Stimulated activated CD8-positive, alpha-beta memory T cell treated with anti-CD3 and anti-CD28 coated beads, Interleukin-15, amount 100 ng/mL, for 1 hour (primary cell): ENCODE data around the gene SMG7.

ENCODE experiments used
- DNase-seq: peaks from one replicate; pipeline ENCODE4 v3.0.0-alpha.2; 2020; ENCODE audit warnings: low read depth

The SMG7 gene

GRCh38 chr1:183512450-183512849, 40.2 kb downstream of the SMG7 start:
- no peak for DNase-seq

DNA sequence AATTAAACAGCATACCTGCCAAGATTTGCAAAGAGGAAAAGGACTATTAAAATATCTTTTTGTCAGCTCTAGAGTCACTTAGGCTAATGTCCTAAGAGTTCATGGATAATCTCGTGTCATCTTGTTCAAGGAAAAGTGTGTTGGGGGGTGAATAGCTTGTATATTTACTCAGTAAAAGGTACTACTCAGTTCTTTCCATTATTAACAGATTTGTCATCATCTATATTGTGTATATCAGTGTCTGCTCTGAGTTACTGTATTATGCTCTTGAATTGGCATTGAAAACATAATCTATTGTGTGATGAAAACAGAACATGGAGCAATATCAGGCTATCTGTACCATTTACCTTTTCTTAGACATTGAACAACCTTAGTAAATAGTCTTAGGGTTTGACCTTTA, 41.9 kb downstream of the SMG7 start:
- no peak for DNase-seq

GRCh38 chr1:183515002-183515689, 42.8 kb downstream of the SMG7 start:
- no peak for DNase-seq

DNA sequence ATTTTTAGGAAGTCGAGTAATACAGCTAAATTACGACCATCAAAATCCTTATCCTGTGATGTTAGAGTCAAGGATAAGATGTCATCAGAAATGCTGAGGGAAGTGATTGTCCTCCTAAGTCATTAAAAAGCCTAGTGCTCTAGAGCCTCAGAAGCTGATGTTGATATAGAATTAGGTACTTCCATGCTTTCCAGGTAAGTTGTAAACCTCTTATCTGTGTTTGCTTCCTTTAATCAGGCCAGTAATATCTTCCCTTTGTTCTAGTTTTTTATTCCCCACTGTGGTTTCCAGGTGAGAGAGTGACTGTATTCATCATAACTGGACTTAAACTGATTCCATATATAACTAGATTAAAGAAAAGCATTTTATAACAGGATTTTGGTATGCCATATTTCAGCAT, 44.4 kb downstream of the SMG7 start:
- DNase-seq = no peak

DNA sequence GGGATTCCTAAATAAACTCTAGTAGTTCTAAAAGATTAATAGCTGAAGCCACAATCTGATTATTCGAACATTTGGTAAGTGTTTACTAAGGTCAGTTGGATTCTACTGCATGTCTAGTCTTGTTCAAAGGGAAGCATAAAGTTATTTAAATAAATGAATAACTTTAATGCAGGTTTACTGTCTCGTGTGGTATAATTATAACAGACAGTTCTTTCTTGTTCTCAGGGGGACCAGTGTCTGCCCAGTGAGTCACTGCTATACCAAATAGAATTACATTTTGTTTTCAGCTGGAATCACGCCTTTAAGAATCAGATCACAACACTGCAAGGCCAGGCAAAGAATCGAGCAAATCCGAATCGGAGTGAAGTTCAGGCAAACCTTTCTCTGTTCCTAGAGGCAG, 45.1 kb downstream of the SMG7 start:
- no peak for DNase-seq

DNA sequence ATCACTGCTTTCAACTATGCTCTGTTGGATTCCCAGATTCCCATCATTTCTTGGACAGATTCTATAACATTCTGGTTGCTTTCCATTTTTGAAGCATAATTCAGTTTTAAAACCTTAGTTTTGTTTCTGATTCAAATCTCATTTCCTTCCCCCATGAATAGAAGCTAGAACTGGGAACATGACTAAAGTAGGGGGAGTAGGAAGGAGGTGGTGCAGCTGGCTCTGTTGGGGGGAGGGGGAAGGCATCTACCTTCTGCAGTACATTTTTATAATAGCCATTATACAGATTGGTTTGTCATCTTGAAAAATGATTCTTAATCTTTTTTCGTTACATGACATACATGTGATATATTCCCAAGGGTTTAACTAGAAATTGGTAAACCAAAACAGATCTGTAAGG, 48.1 kb downstream of the SMG7 start:
- DNase-seq = no peak

DNA sequence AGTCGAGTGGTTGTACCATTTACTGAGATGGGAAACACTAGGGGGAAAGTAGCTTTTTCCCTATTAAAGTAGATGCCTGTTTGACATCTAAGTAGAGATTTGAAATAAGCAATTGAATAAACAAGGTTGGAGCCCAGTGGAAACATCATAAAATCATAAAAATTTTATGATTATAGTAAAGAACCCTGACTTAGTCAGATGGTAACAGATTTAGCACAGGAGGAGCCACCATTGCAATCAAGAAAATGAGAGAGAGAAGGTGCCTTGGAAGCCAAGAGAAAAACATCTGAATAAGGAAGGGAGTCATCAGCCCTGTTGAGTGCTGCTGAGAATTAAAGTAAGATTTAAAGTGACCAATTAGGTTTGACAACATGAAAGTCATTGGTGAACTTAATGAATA, 49.8 kb downstream of the SMG7 start:
- no peak for DNase-seq

DNA sequence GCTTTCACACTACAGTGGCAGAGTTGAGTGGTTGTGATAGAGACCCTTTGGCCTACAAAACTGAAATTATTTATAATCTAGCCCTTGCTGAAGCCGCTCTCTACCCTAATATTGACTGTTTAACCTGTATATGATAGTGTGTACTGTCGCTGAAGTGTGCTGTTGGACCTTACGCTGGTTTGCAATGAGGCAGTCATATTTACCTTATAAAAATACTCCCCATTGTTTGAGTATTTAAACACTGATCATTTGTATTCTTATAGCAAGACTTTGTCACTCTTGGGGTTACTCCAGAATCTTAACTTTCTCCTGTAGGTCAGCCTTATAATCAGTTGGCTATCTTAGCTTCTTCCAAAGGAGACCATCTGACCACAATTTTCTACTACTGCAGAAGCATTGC, 56.3 kb downstream of the SMG7 start:
- DNase-seq = no peak

- no peak for DNase-seq
Observed at GRCh38 chr1:183533617-183534174, 61.4 kb downstream of the SMG7 start.

DNA sequence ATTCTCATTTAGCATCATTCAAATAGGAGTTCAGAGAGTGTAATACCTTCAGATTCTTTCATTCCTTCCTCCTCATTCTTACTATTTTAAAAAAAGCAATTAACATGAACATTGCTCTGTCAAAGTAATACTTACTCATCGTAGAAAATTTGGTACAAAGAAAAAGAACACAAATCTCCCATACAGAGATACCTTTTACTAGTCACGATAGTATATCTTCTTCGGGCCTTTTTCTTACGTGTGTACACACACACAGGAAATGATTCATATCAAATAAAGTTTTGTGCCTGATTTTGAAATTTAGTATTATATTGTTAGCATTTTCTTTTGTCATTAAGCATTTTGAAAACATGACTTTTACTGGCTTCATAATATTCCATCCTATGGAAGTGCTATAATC, 65.1 kb downstream of the SMG7 start:
- DNase-seq = no peak

DNA sequence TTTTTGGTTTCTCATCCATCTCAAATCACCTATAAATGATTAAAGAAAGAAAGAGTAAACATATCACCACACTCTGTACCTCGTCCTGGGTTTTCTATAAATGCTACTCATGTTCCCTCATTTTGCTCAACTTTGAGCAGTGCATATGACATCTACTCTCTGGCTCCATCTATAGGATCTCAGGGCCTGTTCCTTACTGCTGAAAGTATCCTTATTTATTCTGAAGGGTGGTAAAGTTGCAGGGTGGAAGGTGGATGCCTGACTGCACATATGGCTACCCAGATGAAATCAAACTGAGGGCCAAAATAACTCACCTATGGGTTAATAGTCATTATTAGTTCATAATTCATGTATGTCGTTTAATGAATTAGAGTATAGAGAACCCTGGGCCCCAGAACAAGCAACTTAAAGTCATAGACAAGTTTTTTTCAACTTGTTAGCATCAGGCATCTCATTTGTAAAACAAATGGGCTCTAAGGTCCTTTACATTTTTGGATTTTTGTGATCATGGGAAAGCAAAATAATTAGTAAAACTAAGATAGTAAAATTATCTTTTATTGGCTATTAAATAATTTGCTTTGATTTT, 71.4 kb downstream of the SMG7 start:
- DNase-seq = no peak

DNA sequence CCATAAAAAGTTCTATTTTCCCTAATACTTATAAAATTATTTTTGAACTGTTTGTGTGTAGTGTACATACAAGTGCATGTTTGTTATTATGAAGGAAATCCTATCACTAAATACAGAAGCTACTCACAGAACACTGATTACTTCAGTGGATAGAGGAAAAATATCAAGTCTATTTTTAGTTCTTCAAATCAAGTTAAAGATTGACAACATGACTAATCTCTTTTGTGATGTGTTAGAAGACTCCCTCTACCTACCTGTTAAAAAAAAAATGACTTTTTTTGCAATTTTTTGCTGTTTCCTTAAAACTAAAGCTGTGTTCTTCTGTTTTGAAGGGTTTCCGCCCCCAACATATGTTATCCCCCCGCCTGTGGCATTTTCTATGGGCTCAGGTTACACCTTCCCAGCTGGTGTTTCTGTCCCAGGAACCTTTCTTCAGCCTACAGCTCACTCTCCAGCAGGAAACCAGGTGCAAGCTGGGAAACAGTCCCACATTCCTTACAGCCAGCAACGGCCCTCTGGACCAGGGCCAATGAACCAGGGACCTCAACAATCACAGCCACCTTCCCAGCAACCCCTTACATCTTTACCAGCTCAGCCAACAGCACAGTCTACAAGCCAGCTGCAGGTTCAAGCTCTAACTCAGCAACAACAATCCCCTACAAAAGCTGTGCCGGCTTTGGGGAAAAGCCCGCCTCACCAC, 72.4 kb downstream of the SMG7 start:
- DNase-seq = no peak

DNA sequence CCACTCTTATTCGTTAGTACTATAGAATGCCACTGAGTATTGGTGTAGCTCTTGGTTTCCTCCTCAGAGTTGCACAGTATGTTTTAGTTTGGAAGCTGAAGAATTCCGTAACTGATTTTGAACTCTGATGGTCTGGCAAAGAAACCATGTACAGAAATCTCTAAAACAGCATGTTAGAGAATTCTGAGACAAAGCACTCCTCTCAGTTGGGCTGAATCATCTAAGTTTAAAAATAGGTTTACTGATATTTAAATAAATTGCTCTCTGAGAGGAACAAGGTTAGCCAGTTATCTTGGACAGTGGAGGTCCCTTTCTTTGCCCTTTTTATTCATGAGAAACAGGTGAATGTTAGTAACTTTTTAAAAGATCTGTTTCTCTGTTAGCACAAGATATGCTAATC, 74.1 kb downstream of the SMG7 start:
- DNase-seq = no peak

DNA sequence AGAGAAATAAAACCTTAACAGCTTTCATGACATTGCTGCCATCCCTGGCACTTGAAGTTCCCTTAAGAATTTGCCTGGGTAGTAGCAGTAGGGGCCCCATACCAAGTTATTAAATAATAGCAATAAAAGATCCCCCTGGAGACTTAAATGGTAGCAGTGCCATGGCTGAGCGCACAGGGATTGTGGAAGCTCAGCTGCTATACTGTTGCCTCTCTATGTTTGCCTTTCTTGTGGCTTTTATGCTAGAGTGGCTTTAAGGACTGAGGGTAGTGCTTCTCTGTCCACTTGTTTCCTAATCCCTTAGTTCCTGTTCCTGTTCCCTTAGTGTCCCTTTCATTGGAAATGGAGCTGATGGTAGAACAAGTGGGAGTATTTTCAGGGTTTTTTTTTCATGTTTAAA, 75.8 kb downstream of the SMG7 start:
- DNase-seq = no peak

GRCh38 chr1:183550915-183551314, 78.6 kb downstream of the SMG7 start:
- DNase-seq = no peak

DNA sequence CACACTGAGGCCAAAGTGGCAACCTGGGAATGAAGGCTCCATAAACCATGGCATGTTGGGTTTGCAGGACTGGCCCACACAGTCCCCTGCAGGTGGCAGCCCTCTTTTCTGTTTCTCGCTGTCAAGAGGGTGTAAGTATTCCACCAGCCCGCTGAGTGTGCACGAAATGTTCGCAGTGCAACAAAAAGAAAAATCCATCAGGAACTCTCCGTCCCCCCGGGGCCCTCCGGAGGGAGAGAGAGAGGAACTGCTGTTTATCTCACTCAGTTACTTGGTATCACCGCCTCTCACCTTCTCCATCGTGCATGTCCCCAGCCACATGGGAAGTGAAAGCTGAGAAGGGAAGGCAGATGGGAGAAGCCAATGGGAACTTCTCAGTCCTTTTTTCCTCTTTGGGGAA, 79.6 kb downstream of the SMG7 start:
- no peak for DNase-seq

DNA sequence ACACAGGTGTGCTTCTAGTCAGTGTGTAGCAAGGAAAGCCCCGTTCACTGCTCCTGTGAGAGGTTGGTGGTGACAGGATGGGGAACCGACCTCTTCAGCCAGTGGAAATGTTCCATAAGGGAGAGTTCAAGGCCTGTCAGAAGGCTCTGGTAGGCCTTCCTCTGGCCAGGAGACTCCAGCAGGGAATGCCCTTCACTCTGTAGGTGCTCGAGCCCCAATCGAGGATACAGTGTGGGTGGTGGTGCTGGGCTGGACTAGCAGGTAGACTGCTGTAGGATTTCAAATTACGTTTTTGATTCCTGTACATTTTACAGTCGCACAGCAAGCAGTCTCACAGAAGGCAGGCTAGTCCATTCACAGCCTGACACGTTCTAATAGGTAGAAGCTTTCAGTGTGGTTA, 80.1 kb downstream of the SMG7 start:
- no peak for DNase-seq

- DNase-seq = no peak
Observed at GRCh38 chr1:183552891-183553290, 80.6 kb downstream of the SMG7 start.

- no peak for DNase-seq
Observed at GRCh38 chr1:183553331-183553730, 81.0 kb downstream of the SMG7 start.

DNA sequence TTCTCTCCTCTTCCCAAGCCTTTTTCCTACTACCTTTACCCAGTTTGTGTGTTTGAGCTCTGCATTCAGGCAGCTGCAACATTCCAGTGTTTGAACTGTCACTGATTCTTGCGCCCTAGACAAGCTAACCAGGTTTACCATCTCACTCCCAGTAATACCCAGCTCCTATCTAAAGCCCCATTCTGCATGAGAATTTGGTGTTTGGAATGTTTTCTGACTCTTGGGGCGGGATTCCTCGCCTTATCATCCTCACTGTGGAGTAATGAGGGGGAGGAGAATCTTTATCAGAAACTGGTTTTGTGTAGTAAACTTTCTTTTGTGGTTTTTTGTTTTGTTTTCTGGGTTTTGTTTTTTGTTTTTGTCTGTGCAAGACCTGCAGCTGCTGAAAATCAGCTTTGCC, 81.5 kb downstream of the SMG7 start:
- DNase-seq = no peak

DNA sequence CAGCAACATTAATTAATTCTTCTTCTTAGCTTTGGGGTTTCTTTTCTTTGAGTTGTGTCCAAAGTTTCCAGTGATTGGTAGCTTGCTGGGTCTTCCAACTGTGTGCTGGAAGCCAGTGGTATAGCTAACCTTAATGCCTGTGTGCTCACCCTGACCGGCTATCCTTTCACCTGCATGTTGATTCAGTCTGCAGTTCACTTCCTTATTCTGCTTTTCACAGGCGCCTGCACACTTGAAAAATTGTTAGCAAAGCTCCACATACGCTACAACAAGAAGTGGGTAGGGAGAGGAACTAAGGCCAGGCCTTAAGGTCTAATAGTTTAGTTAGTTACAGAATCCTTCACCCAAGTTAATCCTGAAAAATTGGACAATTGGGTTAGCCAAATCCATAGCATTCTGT, 82.3 kb downstream of the SMG7 start:
- no peak for DNase-seq

DNA sequence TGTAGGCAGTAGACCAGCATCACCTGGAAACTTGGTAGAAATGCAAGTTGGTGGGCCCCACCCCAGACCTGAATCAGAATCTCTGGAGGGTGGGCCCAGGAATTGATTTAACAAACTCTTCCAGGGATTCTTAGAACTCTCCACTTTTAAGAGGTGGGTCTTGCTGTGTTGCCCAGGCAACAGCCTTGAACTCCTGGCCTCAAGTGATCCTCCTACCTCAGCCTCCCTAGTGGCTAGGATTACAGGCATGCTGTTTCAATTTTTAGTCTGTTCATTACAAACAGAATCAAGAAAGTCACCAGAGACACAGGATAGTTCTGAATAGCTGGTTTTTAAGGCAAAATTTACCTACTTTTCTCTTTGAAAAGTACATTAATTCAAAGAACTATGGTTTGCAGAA, 86.8 kb downstream of the SMG7 start:
- DNase-seq = no peak

- DNase-seq = no peak
Observed at GRCh38 chr1:183562701-183563100, 90.4 kb downstream of the SMG7 start.
